ENCODE measurements around the gene TAGLN3. TPM values are rescaled to one million over a fixed set of nuclear protein-coding genes. Genes with fewer than 3 reads are reported as not detected.

TAGLN3 gene
- total and polyA plus RNA-seq, 2 of the 13 experiments (the other 11 are each of a cell fraction or from before 2014, with no cell fraction given) = 0.51 to 0.91 TPM

GRCh38 chr3:111956995-111957734, 41.6 kb upstream of the TAGLN3 start:
- Histone ChIP-seq H2AFZ (ENCODE audit: low read length) (no peak overlapping the region), H3K79me2 (ENCODE audit: insufficient read depth, low read length) (no peaks in the 10 kb centered on the region), H3K4me2 (ENCODE audit: low read depth, low read length) (no peak overlapping the region), H3K27ac (ENCODE audit: extremely low read length, insufficient read depth, low read length) (no peak overlapping the region), H3K4me1 (ENCODE audit: insufficient read depth, low read length) (no peaks in the 10 kb centered on the region), H3K36me3 (replicated peaks in 1 of 2; ENCODE audit: control insufficient read depth in 1 of 2, insufficient read depth in 2 of 2, low read length in 2 of 2) (peaks cover 0 to 16% of the 10 kb centered on the region in 2 experiments; a peak in 2 of 5 replicates), H3K9ac (ENCODE audit: insufficient read depth, low read depth, low read length) (no peak overlapping the region), H3K9me3 (ENCODE audit: low read length) (no peaks in the 10 kb centered on the region), H3K27me3 (ENCODE audit: control insufficient read depth in 1 of 2, insufficient read depth in 2 of 2, low read length in 2 of 2) (no peaks in the 10 kb centered on the region), H4K20me1 (ENCODE audit: insufficient read depth, low read length) (no peaks in the 10 kb centered on the region), H3K4me3 (replicated peaks in 1 of 3; ENCODE audit: insufficient read depth in 1 of 3, low read depth in 2 of 3, low read length in 3 of 3) (no peak overlapping the region)
- ATAC-seq = no peak
- FAIRE-seq = no peak
- no peak for DNase-seq (ENCODE audit: low spot score)
- in situ Hi-C loops (cut with HindIII; ENCODE audit: extremely low pct_ligation_motif_present, low pct_unique_long_range_greater_than_20kb) (no loop called here), intact Hi-C loops (cut with micrococcal nuclease; ENCODE audit: unreplicated experiment) (no loop called here)
- POLR2A ChIA-PET = no interaction called here
- 93% methylated on average over 4 of the region's 4 CpGs for WGBS (ENCODE audit: low lambda C conversion rate)
- CTCF ChIA-PET (ENCODE audit: low intra/inter-chr PET ratio, low total read pairs) = no interaction called here
- no TSS peak for BruUV-seq (replicated peaks)
- TF ChIP-seq NR2F6 (IDR thresholded peaks at IDR 0.05) (no peak), NR2F6 (CRISPR knock-in tag; IDR thresholded peaks at IDR 0.05) (no peak), ZZZ3 (CRISPR knock-in tag; IDR thresholded peaks at IDR 0.05; ENCODE audit: borderline replicate concordance) (no peak), ZNF281 (CRISPR knock-in tag; IDR thresholded peaks at IDR 0.05; ENCODE audit: borderline replicate concordance) (no peak), KAT8 (CRISPR knock-in tag; IDR thresholded peaks at IDR 0.05) (no peak), ARNT (IDR thresholded peaks at IDR 0.05) (no peak), SIX1 (CRISPR knock-in tag; IDR thresholded peaks at IDR 0.05; ENCODE audit: borderline replicate concordance) (no peak), MED1 (CRISPR knock-in tag; IDR thresholded peaks at IDR 0.05) (no peak), SRSF4 (IDR thresholded peaks at IDR 0.05; ENCODE audit: low read depth, low read length, poor library complexity, severe bottlenecking) (no peak), SATB2 (CRISPR knock-in tag; IDR thresholded peaks at IDR 0.05) (no peak), STAT5B (CRISPR knock-in tag; IDR thresholded peaks at IDR 0.05) (no peak)
